ENCODE measurements around the gene TBC1D14. TPM values are rescaled to one million over a fixed set of nuclear protein-coding genes. Genes with fewer than 3 reads are reported as not detected.
A peak's percentile ranks its signal among the peaks of the same experiment; 100 is the strongest.

TBC1D14 gene
- total RNA-seq, 1 donor from 2014 or later: 61.8 TPM

DNA sequence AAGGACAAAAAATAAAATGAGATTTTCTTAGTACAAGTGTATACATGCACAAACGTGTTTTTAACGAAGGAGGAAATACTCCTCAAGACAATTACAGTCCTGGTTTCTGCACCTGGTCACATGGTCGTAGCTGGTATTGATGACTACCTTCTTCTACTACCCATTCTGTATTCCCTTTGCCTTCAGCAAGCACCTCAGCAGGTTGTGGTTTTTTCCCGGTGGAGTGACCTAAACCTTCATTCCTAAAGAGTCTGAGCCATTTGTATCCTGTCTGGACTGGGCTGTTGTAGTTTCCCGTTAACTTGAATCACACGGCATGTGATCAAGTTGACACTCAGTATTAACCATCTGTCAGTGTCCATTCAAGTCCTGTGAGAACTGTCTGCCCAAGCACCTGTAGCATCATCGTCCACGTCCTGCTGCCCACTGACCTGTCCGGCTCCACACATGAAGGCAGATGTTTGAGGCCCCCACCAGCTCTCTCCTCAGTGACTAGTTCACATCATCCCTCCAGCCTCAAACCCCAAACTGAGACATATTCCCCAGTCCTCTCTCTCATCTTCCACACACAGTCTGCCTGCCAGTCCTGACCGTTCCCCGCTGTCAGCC, 31.1 kb upstream of the TBC1D14 start:
- peaks cover 38% of the 10 kb centered on the region for H3K36me3 Mint-ChIP-seq (ENCODE audit: insufficient read depth)
- peak overlapping the region; percentile 1 for H3K27ac Mint-ChIP-seq
- H3K27me3 Mint-ChIP-seq: no peaks in the 10 kb centered on the region
- TF ChIP-seq, protein P1, sequence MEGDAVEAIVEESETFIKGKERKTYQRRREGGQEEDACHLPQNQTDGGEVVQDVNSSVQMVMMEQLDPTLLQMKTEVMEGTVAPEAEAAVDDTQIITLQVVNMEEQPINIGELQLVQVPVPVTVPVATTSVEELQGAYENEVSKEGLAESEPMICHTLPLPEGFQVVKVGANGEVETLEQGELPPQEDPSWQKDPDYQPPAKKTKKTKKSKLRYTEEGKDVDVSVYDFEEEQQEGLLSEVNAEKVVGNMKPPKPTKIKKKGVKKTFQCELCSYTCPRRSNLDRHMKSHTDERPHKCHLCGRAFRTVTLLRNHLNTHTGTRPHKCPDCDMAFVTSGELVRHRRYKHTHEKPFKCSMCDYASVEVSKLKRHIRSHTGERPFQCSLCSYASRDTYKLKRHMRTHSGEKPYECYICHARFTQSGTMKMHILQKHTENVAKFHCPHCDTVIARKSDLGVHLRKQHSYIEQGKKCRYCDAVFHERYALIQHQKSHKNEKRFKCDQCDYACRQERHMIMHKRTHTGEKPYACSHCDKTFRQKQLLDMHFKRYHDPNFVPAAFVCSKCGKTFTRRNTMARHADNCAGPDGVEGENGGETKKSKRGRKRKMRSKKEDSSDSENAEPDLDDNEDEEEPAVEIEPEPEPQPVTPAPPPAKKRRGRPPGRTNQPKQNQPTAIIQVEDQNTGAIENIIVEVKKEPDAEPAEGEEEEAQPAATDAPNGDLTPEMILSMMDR (IDR thresholded peaks at IDR 0.05; ENCODE audit: unreplicated experiment): no peak
- no peaks in the 10 kb centered on the region for H3K9me3 Mint-ChIP-seq (ENCODE audit: low read depth)
- H3K4me3 Mint-ChIP-seq (ENCODE audit: low read depth): no peak overlapping the region
- no peaks in the 10 kb centered on the region for H3K4me1 Mint-ChIP-seq (ENCODE audit: low read depth)
- no peak for DNase-seq (ENCODE audit: low spot score, unreplicated experiment)

DNA sequence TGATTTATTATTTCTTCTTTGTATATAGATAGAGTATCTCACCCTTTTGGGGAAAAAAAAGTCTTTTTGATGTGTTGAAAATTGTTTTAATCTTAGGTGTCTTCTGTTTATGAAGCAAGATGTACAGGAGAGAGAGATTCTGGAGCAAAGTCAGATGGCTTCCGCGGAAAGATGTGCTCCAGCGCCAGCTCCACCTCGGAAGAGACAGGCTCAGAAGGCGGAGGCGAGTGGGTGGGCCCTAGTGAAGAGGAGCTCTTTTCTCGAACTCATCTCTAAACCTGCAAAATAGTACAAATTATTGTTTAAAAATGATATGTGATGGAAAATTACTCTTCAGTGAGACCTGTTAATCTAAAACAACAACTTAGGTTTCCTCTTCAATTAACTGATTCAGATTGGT, 28.9 kb upstream of the TBC1D14 start:
- Mint-ChIP-seq H3K9me3 (ENCODE audit: low read depth) (no peaks in the 10 kb centered on the region), H3K4me1 (ENCODE audit: low read depth) (no peaks in the 10 kb centered on the region), H3K36me3 (ENCODE audit: insufficient read depth) (peaks cover 39% of the 10 kb centered on the region), H3K27me3 (no peaks in the 10 kb centered on the region), H3K27ac (no peak overlapping the region), H3K4me3 (ENCODE audit: low read depth) (no peak overlapping the region)
- DNase-seq (ENCODE audit: low spot score, unreplicated experiment): no peak
- TF ChIP-seq, protein P1 (IDR thresholded peaks at IDR 0.05; ENCODE audit: unreplicated experiment): no peak

DNA sequence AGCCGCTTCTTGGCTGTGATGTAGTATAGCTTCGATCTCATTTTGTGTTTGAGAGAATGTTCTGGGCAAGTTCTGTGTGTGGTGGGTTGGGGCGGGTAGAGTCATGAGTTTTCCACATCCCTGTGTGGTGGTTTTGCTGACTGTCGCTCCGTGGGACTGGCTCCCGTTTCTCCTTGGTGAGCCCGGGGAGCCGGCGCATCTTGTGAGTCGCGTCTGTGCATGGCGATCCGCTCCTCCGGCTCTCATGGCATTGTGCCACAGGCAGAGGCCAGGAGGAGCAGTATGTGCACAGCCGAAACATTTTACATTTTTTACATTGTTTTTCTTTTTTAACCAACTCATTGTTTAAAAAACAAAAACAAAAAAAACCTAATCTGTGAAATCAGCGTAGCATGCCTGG, 27.7 kb upstream of the TBC1D14 start:
- Mint-ChIP-seq H3K4me3 (ENCODE audit: low read depth) (no peak overlapping the region), H3K9me3 (ENCODE audit: low read depth) (no peaks in the 10 kb centered on the region), H3K36me3 (ENCODE audit: insufficient read depth) (peaks cover 30% of the 10 kb centered on the region), H3K4me1 (ENCODE audit: low read depth) (no peaks in the 10 kb centered on the region), H3K27ac (no peak overlapping the region), H3K27me3 (no peaks in the 10 kb centered on the region)
- DNase-seq (ENCODE audit: low spot score, unreplicated experiment): no peak
- TF ChIP-seq, protein P1 (IDR thresholded peaks at IDR 0.05; ENCODE audit: unreplicated experiment): no peak

DNA sequence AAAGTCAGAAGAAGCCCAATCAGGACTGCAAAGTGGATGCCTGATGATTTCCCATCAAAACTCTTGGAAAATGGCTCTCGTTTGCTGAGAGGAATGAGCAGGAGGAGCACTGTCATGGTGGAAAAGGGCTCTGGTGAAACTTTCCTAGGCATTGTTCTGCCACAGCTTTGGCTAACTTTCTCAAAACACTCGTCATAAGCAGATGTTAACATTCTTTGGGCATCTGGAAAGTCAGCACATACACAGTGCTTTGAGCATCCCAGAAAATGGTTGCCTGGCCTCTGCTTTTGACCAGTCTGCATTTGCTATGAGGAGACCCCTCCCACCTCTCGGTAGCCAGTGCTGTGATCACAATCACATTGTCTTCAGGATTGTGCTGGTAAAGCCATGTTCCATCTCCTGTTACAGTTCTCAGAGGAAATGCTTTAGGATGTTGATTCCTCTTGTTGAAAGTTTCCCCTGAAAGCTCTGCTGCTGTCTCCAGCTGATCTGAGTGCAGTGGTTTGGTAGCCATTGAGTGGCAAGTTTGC, 25.2 kb upstream of the TBC1D14 start:
- Mint-ChIP-seq H3K27ac (no peak overlapping the region), H3K9me3 (ENCODE audit: low read depth) (no peaks in the 10 kb centered on the region), H3K4me3 (ENCODE audit: low read depth) (no peak overlapping the region), H3K4me1 (ENCODE audit: low read depth) (no peaks in the 10 kb centered on the region), H3K27me3 (no peaks in the 10 kb centered on the region), H3K36me3 (ENCODE audit: insufficient read depth) (peaks cover 17% of the 10 kb centered on the region)
- no peak for DNase-seq (ENCODE audit: low spot score, unreplicated experiment)
- TF ChIP-seq, protein P1 (IDR thresholded peaks at IDR 0.05; ENCODE audit: unreplicated experiment): no peak

DNA sequence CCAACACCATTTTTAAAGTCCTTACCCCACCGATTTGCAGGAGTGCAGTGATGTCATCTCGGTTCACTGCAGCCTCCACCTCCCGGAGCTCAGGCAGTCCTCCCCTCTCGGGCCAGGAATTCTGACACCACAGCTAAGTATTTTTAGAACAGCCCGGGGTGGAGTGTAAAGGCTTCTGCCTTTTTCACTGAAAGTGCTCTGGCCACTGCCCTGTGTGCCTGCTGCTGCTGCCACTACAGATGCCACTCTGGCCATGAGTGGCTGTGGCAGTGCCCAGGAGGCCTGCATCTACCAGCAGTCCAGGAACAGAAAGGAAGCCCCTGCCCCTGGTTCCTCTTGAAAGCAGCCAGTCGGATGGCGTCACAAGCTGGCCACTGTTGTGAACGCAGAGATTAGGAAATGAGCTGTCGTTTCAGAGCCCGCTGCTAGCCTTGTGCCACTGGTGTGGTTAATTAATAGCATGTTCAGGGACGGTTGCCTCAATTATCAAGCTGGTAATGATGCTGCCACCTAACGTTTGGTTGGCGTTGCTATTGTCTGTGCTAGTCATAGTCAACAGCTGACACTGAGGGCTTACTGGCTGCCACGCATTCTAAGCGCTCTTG, 23.6 kb upstream of the TBC1D14 start:
- H3K4me1 Mint-ChIP-seq (ENCODE audit: low read depth): no peaks in the 10 kb centered on the region
- TF ChIP-seq, protein P1 (IDR thresholded peaks at IDR 0.05; ENCODE audit: unreplicated experiment): no peak
- H3K4me3 Mint-ChIP-seq (ENCODE audit: low read depth): no peak overlapping the region
- DNase-seq (ENCODE audit: low spot score, unreplicated experiment): no peak
- no peaks in the 10 kb centered on the region for H3K9me3 Mint-ChIP-seq (ENCODE audit: low read depth)
- H3K36me3 Mint-ChIP-seq (ENCODE audit: insufficient read depth): peaks cover 17% of the 10 kb centered on the region
- no peak overlapping the region for H3K27ac Mint-ChIP-seq
- H3K27me3 Mint-ChIP-seq: no peaks in the 10 kb centered on the region

All from progenitor cell of endocrine pancreas (in vitro differentiated cells).